Caki2 (cell line): ENCODE results near the gene LCOR. TPM values are rescaled to one million over a fixed set of nuclear protein-coding genes. Genes with fewer than 3 reads are reported as not detected.

Experiments
- DNase-seq: peaks from one replicate; pipeline ENCODE4 v3.0.0-alpha.2; 2015; ENCODE audit warnings: low read depth
- in situ Hi-C: cut with HindIII; loops from 2 replicates; pipeline ENCODE4 v1.10.0; 2016; ENCODE audit warnings: low sequenced_read_pairs, low pct_unique_long_range_greater_than_20kb, mixed read lengths
- total RNA-seq: library from RNA; depleted of rRNA; stranded (reverse); fragments of >200 nt; shearing (Covaris generic); gene quantifications from 2 replicates; pipeline ENCODE4 v1.2.3, GENCODE V29; 2014; ENCODE audit warnings: low replicate concordance

LCOR gene
- total RNA-seq, 1 experiment from 2014 or later = 9.7 TPM

- DNase-seq = no peak
- in situ Hi-C loops = no loop called here
These were observed 164.3 kb downstream of the LCOR start for GRCh38 chr10:96996275-96996965.

GRCh38 chr10:96998329-96998888 lies 166.3 kb downstream of the LCOR start:
- DNase-seq = peak; percentile 23
- in situ Hi-C loops = no loop called here

- DNase-seq = no peak
- in situ Hi-C loops = no loop called here
These were observed 167.2 kb downstream of the LCOR start for GRCh38 chr10:96999337-96999736.

- in situ Hi-C loops = no loop called here
- DNase-seq = no peak
These were observed 167.9 kb downstream of the LCOR start for GRCh38 chr10:96999987-97000386.

- in situ Hi-C loops = no loop called here
- no peak for DNase-seq
These were observed 168.5 kb downstream of the LCOR start for GRCh38 chr10:97000487-97001182.

- no peak for DNase-seq
- in situ Hi-C loops = no loop called here
These were observed 169.3 kb downstream of the LCOR start for GRCh38 chr10:97001183-97001991.

GRCh38 chr10:97002670-97003069 lies 170.6 kb downstream of the LCOR start:
- in situ Hi-C loops = no loop called here
- no peak for DNase-seq

- no peak for DNase-seq
- in situ Hi-C loops = no loop called here
These were observed 171.2 kb downstream of the LCOR start for GRCh38 chr10:97003151-97003803.

- in situ Hi-C loops = no loop called here
- no peak for DNase-seq
These were observed 171.7 kb downstream of the LCOR start for GRCh38 chr10:97003804-97004201.

- in situ Hi-C loops = no loop called here
- no peak for DNase-seq
These were observed 172.5 kb downstream of the LCOR start for GRCh38 chr10:97004591-97004990.

GRCh38 chr10:97005349-97005748 lies 173.3 kb downstream of the LCOR start:
- in situ Hi-C loops = no loop called here
- no peak for DNase-seq

GRCh38 chr10:97006364-97006763 lies 174.3 kb downstream of the LCOR start:
- DNase-seq = no peak
- in situ Hi-C loops = no loop called here

GRCh38 chr10:97007417-97007816 lies 175.3 kb downstream of the LCOR start:
- in situ Hi-C loops = no loop called here
- no peak for DNase-seq

GRCh38 chr10:97010695-97011206 lies 178.7 kb downstream of the LCOR start:
- no peak for DNase-seq
- in situ Hi-C loops = no loop called here

- no peak for DNase-seq
- in situ Hi-C loops = no loop called here
These were observed 179.3 kb downstream of the LCOR start for GRCh38 chr10:97011397-97011796.

- in situ Hi-C loops = no loop called here
- no peak for DNase-seq
These were observed 180.4 kb downstream of the LCOR start for GRCh38 chr10:97012470-97012869.

- in situ Hi-C loops = no loop called here
- DNase-seq = no peak
These were observed 181.5 kb downstream of the LCOR start for GRCh38 chr10:97013568-97013967.

- DNase-seq = no peak
- in situ Hi-C loops = no loop called here
These were observed 181.9 kb downstream of the LCOR start for GRCh38 chr10:97013983-97014382.
